Dermis microvascular lymphatic vessel endothelial cell (primary cell): ENCODE data around the gene TIMM10B. TPM values are rescaled to one million over a fixed set of nuclear protein-coding genes. Genes with fewer than 3 reads are reported as not detected.

Experiments
- DNase-seq, 2 donors: peaks; one replicate each; pipeline versions ENCODE4 v3.0.0 to v3.0.0-alpha.2; 2010; ENCODE audit warnings: low read depth in 2 of 2
- total RNA-seq: library from RNA; depleted of rRNA; stranded (reverse); fragments of >200 nt; gene quantifications from 2 replicates; pipeline ENCODE4 v1.2.1, GENCODE V29; 2014

Gene TIMM10B, protein sequence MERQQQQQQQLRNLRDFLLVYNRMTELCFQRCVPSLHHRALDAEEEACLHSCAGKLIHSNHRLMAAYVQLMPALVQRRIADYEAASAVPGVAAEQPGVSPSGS
- total RNA-seq = 21.4 and 30.5 TPM in 2 replicates

DNA sequence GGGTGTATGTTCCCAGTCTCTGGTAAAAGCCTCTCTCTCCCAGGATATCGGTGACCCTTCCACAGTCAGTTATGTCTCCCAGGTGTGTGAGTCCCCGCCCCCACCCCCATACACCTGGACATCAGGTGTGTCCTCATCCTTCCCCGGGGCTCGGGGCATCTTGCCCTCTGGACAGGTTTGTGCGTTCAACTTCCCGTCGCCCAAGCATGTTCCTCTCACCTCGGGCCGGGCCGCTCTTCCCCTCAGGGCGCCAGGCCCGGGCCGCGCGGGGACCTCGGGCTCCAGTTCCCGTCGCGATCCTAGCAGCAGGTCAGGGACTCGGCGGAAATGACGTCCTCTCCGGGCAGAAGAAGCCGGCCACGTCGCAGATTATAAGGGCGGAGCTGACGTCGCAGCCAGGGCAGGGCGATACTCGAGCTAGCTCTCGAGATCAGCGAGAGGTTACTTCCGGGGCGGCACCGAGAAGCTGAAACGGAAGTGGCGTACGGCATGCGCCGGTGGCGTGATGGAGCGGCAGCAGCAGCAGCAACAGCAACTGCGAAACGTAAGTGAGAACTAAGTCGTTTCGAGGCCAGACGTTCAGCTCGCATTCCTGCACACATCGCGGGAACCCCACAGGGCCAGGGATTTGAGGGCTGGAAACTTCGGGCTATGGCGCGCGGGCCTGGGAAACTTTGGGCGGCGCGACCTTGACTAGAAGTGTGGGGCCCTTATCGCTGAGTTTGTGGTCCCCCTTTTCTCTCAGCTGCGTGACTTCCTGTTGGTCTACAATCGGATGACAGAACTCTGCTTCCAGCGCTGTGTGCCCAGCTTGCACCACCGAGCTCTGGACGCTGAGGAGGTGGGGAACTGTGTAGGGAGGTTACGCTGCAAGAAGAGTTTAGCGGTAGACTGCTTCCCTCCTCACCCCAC, at the start of gene TIMM10B, which contains the start of gene ARFIP2:
Gene TIMM10B, plus strand, starts transcription at position 490 of the 912 bp plus-strand sequence. Its CDS starts 16 bp downstream, at position 506.
Gene ARFIP2, minus strand, starts transcription at position 320 of the 912 bp plus-strand sequence. CDS start 910 bp downstream, outside the sequence.
- peak; percentile 96 to 99 for DNase-seq

DNA sequence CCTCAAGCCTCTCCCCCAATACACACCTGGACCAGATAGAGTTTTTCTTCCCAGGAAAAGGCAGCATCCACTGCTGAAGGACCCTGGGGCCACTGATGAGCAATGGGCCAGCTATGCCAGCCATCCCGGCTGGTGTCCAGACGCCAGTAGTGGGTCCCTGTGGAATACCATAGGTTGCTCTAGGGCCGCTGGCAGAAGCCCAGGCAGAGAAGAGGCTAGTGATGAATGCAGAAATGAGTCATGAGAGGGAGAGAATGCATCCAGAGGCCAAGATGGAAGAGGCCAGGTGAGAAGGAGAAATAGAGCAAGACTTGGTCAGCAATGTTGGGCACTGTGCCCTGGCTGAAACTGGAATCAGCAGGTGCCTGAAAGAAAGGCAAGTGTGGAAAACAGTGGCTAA, 49.4 kb upstream of the TIMM10B start:
- no peak for DNase-seq

DNA sequence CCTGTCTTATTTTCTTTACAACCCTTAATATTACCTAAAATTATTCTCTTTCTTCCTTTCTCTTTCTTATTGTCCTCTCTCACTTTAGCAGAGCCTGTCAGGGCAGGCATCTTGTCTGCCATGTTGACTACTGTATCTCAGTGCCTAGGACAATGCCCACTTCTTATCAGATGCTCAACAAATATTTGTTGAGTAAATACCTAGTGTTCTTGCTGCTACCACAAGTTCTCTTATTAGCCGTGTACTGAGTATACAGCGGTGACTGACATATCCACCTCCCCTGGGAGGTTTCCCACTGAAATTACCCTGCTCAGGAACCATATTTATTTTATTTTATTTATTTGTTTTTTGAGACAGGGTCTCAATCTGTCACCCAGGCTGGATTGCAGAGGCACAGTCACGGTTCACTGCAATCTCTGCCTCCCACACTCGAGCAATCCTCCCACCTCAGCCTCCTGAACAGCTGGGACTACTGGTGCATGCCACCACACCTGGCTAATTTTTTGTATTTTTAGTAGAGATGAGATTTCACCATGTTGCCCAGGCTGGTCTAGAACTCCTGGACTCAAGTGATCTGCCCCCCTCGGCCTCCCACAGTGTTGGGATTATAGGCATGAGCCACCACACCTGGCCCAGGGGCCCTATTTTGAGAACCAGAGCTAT, 47.2 kb upstream of the TIMM10B start:
- no peak for DNase-seq

DNA sequence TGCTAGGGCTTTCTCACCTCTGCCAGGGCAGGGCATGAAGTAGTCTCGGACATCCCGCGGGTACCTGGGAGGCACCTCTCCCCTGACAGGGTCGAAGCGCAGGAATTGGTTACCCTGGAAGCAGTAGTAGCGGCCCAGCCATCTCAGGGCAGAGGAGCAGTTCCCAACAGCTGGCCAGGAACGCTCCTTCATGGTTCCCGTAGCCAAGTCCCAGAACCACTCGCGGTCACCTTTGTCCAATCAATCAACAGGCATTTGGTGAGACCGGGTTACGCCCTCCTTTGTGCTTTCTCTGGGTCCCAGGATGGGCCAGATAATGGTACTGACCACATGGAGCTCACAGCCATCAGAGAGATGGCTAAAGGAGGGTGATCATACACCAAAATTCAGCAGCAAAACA, 43.9 kb upstream of the TIMM10B start:
- no peak for DNase-seq

DNA sequence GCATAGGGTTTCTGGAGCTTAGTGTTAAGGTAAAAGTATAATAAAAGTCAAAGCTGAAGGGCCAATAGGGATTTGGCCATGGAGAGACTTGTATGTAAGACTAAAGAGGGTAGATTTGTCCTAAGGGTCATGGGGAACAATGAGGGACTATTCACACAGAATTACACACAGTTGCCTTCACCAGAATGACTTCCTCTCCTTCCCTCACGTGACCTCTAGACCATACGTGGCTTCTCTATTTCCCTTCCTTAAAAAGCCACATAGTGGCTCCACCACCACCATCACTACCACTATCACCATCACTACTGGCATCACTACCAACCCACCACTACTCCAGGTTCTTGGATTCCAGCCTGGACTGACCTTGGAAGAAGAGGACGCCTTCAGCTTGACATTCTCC, 43.3 kb upstream of the TIMM10B start:
- no peak for DNase-seq

DNA sequence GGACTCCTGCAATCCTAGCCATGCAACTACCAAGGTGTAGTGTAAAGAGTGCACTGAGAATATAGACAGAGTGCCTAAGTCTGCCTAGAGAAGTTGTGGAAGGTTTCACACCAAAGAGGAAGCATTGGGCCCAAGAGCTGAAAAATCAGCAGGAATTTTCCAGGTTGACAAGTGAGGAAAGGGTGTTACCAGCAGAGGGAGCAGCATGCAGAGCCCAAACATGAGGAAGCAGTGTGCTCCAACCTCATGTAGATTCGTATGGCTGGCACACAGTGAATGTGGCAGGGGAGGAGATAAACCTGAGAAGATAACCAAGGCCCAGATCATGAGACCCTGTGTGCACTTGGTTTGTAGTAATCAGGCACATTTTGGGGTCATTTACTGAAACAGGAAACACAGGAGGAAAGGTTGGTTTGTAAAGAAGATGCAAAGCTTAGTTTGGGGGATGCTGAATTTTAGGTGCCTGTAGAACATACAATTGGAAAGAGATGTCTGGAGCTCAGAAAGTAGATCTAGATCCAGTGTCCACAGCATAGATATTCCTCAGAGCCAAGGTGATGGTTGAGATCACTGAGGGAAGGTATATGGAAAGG, 42.2 kb upstream of the TIMM10B start:
- peak; percentile 64 to 70 for DNase-seq

DNA sequence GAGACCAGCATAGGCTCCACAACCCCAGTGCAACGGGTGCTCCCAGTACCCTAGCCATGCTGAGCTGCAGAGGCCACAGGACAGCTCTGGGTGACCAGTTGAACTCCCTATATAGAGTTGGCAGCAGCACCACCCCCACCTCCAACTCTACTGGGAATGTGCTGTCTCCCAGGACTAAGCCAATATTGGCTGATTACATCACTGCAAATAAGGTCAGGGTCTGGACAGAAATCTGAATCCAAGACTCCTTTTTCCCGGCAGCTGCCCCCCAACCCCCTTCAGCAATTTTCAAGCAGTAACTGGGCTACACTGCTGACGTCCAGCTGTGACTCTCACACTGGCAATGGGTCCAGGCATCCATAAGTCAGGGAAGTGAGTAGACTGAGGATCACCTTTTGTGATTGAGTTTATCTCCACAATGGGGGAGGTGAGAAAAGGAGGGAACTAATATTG, 40.4 kb upstream of the TIMM10B start, which contains the start of gene HPX:
Gene HPX, minus strand, starts transcription at position 82 of the 453 bp plus-strand sequence. Its CDS starts 24 bp downstream, at position 58.
- no peak for DNase-seq

DNA sequence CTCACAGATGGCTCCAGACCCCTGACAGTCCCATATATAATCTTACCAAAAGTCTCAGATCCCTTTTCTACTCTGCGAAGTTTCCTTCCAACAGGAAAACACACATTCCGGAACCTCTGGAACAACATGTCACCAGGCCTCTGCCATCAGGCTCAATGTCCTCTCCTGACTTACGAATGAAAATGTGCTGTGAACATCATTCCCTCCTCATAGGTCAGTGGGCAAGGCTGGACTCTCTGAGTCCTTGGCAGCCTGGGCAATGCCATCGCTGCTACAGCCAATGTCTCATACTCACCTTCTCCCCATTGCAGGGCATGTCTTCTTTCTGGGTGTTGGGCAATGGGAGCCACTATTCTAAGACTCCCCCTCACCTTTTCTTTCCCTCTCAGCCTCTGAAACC, 38.9 kb upstream of the TIMM10B start:
- no peak for DNase-seq

DNA sequence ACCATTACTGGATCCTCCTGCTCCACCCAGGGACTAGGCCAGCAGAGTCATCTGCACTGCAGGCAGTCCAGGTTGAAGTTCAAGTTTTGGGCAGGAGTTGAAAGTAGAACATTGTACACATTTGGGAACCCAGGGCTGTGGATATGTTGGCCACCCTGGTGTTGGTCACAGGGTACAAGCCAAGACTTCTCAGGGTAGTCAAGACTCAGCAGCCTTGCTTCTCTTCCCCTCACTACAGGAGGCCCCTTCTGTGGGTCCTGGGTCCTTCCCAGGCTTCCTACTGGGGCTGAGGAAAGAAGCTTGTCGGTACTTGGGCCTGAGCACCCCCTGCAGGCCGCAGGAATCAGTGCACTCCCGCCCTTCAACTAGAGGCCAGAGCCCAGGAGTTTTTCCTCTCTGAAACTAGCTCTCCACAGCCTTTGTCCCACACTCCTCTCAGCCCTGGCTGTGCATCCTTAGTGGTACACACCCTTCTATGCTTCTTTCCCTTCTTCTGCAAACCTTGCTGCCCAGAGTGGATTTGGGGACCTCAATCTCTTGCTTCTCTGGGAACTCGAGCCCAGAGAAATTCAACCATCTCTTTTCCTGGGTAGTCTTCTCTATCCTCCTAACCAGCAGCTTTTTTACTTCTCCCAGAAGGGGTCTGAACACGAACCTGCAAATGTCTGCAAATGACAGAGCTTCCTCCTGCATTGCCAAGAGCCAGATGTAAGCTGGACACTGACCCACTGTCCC, 37.9 kb upstream of the TIMM10B start:
- peak in 1 of 2 donors; percentile 60 for DNase-seq

DNA sequence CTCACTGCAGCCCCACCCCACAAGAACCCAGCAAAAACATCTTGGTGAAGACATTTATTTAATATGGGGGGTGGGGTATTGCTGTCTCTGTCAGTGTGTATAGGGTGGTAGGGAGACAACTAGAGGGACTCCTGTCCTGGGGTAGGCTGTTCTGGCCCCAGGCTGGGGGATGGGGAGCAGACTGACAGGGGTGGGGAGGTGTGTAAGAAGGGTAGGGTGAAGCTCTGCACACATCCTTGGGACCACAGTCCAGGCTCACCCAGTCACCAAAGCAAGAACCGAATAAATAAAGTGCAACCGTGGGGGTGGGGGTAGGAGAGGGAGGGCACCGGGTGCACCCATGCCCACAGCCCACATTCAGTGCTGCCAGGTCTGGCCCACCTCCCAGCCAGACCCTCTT, 32.7 kb upstream of the TIMM10B start:
- no peak for DNase-seq

DNA sequence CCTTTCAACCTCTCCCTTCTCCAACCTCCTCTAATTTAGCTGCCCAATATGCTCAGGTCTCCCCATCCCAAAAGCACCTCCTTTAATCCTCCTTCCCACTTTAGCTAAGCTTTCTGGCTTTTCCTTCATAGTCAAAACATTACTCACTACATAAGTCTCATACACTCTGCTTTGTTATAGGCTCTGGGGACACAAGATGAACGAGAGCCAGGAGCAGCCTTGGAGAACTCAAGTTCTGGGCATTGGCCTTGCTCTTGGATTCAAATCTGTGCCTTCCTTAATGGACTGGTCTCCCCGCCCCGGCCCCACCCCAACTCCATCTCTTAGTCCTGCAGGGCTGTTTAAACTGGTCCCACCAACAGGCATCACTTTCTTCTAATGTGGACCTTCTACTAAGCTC, 29.1 kb upstream of the TIMM10B start:
- no peak for DNase-seq

DNA sequence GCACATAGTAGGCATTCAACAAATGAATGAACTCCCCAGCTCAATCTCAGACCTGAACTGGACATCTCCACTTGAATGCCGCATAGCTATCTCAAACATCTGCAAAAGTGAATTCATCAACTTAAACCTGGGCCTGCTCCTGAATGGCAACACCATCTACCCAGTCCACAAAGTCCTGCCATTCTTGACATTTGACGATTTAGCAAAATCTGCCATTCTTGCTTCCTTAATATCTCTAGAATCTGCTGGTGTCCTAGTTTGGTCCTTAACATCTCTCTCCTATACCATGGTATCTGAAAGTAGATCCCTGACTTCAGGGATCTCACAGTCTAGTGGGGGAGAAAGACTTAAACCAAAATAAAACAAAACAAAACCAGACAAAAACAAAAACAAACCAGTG, 28.1 kb upstream of the TIMM10B start:
- no peak for DNase-seq

DNA sequence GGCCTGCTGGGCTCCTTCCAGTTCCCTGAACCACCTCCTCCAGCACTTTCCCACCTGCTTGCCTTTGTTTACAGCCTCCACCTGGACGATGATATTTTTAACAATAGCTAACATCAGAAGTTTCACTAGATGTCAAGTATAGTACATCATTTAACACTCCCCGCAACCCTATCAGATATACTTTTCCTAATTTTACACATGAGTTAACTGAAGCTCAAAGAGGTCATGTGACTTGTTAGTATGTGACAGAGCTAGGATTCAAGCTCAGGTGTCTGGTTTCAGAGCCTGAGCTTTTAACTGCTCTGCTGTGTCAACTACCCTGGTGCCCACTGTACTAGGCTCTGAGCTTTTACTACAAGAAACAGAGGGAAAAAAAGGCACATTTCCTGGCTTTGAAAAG, 26.2 kb upstream of the TIMM10B start:
- DNase-seq = no peak

DNA sequence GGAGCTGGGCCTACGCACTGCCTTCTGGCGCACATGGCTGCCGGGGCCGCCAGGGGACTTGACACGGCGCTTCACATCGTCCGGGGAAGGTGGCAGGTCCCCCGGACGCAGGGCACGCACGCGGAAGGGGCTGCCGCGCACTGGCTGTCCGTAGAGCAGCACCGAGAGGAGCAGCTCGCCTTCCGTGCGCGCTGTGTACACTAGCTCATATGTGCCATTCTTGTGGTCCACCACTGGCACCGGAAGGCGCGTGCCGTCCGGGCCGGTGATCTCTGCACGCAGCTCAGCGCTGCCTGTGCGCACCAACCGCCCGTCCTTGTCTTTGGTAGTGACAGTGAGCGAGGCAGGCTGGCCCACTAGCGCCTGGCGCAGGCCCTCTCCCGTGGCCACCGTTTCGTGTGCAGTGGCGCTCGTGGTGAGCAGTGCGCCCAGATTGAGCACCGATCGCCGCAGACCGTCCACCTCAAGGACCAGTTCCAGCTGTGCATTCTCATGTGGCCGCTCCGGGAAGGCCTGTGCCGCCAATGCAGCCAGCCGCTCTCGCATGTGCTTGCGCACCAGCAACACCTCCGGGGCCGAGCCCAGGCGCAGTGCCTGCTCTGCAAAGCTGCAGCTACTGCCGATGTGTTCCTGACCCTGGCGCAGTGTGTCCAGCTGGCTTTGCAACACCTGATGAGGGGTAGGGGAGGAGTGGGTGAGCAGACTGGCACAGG, 24.8 kb upstream of the TIMM10B start:
- DNase-seq = no peak

DNA sequence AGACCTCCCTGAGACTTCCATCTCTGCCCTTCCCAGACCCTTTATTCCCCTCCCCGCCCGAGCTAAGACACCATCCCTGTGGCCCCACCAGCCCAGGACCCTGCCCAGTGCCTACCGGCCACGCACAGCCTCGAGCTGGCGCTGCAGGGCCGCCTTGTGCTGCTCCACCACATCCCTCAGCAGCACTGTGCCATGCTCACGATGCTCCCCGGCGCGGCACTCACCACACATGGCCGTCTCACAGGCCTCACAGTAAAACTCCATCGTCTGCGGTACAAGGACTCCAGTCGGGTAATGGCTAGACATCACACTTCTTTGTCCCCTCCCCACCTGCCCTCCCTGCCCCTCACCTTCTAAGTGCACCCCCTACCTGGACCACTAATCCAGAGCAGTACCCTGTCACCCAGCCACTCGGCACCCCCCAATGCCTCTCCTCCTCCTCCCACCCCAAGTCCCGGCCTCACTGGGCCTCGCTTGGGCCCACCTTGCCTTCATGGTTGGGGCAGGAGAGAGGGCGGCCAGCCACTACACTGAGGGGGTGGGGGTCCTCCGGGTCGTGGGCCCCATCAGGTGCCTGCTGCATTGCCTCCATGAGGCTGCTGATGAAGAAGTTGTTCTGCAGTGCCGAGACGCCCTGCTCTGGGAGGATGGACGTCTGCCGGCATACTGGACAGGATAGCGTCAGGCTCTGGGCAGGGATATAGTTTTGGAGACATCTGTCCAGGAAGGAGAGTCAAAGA, 23.6 kb upstream of the TIMM10B start:
- DNase-seq = no peak

DNA sequence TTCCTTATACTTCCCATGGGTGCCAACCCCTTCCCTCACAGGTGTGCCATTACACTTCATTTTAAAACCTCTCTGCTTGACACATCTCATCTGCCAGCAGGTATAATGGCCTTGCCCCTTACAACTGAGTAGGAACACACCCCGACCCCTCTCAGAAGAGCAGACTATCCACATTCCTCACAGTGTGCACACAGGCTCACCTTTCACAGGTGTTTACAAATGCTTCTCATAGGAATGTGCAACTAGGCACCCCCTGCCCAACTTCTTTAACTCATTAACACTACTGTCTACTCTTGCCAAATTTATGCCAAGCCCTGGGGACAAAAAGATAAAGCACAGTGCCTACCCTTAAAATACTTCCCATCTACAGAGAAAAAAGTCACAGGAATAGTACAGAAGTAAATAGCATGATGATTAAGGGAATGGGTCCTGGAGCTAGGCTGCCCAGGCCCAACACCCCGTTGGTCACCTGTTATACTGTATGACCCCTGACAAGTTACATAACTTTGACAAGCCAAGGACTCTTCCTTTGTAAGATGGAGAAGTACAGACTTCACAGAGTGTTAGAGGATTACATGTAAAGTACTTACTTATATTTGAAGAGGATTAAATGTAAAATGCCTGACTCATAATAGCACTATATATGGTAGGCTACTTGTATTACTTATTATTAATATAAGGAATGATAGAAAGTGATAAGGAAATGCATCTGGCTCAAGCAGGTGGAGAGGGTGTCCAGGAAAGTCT, 22.8 kb upstream of the TIMM10B start:
- DNase-seq = no peak

DNA sequence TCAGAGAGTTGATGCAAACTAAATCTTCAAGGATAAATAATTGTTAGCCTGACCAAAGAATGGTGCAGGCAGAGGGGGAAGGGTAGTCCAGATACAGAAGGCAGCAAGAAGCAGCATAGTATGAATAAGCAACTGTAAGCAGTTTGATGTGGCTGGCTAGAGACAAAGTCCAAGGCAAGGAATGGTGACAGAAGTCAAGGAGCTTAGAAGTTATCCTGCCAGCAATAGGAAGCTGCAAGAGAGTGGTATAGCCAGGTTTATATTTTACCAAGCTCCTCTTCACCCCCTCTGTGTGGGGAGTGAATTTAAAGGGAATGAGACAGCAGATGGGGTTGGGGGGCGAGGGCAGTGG, 22.2 kb upstream of the TIMM10B start:
- no peak for DNase-seq

DNA sequence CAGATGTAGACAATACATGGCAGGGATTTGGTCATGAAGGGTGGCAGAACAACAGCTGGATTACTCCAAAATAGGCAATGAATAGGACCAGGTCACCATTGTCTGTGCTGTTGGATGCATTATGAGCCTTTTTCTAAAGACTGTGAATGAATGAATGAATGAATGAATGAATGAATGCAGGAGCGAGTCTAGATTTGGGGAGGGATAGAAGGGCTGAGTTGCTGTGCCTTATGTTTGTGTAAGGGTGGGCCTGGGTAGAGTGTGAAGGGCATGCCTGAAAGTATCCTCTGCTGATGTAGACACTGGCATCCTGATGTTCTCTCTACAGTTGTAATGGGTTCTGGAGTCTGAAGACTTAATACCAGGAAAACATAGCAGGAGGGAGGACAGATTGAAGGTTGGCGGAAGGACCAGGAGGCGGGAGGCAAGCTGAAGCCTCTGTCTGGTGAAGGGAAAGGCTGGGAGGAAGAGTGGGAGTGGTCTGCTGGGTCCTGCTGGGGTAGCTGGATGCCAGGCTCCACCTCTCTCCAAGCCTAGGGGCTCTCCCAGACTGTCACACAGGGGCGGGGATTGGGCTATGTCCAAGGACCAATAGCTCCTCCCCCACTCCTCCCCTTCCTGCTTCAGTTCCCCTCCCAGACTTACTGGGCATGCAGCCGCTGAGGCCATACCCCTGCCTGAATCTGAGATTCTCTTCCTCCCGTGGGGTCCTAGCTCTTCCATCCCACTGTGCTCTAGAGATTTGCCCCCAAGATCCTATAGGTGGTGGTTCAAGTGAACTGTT, 12.4 kb upstream of the TIMM10B start:
- peak; percentile 88 to 96 for DNase-seq
